NCI-H1048 (cell line): ENCODE measurements around the gene UBE2J2.

Experiments used
- DNase-seq: peaks from one replicate; lab custom pipeline; 2025; lab: John Stamatoyannopoulos, UW

The UBE2J2 gene

DNA sequence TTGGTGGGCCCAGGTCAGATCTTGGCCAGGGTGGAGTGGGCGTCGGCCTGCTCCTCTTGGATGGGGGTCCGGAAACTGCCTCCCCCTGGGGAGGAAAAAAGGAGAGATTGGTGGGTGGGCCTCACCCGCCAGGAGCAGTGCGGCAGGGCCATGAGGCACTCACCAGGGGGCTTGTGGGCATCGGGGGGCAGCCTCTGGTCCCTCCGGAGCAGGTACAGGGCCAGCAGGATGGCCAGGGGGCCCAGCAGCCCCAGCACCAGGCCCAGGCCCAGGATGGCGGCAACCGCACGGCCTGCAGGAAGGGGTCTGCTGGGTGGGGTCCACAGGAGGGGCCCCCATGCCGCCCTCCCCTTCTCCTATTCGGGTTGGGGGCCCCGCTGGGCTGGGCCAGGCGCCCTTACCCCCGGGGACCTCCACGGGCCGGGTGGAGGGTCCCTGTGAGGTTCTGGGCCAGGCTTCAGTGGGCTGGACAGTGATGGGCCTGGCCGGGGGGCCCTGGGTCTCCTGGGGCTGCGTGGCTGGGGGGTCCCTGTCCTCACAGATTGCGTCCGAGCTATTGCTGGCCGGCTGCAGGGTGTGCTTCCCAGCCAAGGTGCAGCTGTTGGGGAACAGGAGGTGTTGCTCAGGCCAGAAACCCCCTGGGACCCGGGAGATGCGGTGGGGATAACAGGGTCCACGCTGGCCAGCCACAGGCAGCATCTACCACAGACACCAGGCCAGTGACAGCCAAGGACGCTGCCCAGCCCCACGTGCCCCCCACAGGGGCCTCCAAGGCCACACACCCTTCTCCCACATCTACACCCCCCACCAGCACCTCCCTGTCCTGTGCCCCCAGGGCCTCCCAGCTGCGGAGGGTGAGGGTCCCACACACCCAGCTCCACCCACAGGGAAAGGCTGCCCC lies 61.9 kb downstream of the UBE2J2 start:
- DNase-seq: no peak

DNA sequence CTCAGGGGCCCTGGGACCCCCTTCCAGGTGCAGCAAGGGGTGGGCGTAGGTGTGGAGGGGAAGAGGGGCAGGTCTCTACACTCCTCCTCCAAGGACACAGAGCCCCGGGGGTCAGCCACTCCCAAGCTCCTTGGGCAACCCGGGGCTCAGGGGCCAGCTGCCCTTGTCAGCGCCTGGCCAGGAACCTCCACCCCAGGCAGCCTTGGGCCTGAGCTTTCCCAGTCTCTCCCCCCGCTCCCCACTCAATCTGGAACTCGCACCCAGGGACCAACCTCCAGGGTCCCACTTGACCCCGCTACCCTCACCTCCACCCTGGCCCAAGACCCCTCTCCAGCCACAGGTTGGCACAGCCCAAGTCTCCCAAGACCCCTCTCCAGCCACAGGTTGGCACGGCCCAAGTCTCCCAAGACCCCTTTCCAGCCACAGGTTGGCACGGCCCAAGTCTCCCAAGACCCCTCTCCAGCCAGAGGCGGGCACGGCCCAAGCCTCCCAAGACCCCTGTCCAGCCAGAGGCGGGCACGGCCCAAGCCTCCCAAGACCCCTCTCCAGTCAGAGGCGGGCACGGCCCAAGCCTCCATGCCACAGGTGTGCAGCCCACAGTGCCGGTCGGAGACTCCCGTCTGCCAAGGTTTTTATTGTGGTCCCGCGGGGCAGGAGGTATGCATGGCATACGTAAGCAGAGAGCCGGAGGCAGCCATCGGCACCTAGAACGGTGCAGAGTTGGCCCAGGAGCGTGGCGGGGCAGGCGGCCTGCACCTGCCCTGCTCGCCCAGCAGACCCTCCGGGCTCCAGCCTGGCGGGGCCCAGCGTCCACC lies 62.7 kb downstream of the UBE2J2 start:
- DNase-seq: no peak

DNA sequence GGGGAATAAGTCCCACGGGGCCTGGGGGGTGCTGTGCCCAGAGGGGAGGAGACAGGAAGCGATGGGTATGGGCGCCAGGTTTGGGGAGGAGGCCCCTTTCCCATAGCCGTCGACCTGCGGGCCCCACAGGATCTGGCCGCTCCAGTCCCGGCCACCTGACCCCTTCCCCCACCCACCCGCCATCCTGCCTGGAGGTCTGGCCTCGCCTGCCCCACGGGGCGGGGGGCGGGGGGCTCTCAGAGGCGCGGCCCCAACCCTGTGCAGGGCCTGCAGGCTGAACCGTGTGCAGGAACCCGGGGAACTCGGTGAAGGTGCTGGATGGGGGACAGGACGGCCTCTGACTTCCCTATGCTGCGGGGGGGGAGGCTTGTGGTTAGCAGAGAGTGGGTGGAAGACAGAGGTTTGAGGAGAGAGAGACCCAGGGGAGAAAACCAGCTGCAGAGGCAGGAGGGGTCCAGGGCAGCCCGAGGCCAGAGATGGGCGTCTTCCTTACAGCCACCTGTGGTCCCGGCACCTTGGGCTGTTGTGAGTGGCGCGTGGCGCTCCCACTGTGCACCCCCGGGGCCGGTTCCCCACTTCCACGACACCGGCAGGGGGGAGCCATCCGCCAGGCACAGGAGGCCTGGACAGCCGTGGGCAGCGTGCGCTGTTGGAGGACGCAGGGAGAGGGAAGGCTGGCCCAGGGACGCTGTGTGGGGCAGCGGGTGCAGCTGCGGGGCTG lies 64.8 kb downstream of the UBE2J2 start:
- DNase-seq: no peak

- no peak for DNase-seq
Measured at GRCh38 chr1:1207571-1207892, 66.1 kb downstream of the UBE2J2 start.

GRCh38 chr1:1206966-1207531 lies 66.6 kb downstream of the UBE2J2 start:
- no peak for DNase-seq

- DNase-seq: no peak
Measured at GRCh38 chr1:1206376-1206965, 67.2 kb downstream of the UBE2J2 start, which contains the start of gene TNFRSF18. TNFRSF18 (minus strand) TSS chr1:1206592; CDS start chr1:1206571, 21 bp downstream.

GRCh38 chr1:1205769-1206375 lies 67.8 kb downstream of the UBE2J2 start:
- DNase-seq: no peak

DNA sequence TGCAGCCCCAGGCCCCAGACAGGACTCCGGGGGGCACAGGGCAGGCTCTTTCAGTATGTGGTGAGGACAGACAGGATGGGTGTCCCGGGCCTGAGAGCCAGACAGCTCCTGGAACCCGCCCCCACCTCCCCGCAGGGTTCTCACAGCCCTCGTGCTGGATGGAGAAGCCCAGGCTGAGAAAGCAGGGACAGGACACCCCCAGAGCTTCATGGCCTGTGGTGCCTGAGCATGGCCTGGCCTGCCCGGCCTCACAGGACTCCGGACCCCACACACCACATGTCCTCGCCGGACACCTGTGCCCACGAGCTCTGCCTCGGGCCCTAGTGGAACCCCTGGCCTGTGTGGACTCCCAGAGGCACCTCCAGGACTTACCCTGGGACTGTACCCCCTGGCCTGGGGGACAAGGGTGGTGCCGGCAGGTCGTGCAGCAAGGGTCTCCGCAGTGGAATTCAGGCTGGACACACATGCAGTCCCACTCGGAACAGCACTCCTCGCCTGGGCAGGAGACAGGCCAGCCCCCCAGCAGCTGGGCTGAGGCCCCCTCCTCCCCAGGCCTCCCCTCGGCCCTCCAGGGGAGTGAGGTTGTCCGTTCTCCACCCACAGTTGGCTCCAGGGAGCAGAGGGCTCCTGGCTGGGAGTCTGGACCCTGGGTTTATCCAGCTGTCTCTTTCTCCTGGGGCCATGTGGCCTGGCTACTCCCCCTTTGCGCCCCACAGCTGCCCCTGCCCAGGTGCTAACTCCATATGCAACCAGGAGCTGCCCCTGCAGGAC lies 68.5 kb downstream of the UBE2J2 start:
- DNase-seq: no peak

DNA sequence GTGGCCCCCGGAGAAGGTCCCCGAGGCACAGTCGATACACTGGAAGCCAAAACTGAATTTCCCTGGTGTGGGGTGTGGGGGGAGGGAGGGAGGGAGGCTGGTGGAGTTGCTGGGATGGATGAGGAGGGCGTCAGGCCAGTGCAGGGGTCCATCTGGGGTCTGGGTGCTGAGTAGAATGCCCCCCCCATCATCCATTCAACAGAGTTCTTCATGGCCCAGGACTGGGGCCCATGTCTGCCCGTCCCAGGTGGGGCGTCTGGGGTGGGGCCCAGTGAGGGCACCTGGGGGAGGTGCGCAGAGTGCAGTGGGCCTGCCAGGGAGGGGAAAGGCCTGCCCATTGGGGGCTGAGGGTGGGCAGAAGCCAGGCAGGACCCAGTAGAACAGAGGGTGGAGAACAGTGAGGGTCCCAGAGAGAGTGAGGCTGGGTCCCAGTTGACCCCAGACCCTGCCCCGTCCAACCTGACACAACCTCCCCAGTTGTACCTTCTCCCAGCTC lies 69.2 kb downstream of the UBE2J2 start:
- no peak for DNase-seq
